GM21526 (cell line): ENCODE measurements around the gene CYSRT1.
A peak's percentile ranks its signal among the peaks of the same experiment; 100 is the strongest.

ENCODE experiments used
- ATAC-seq: cut with Tn5 transposase; IDR thresholded peaks from one replicate; pipeline ENCODE4 v1.9.1; 2021; ENCODE audit warnings: moderate library complexity; ENCODE audit not compliant: unreplicated experiment, low FRiP score

The CYSRT1 gene

GRCh38 chr9:137224830-137225694, at the start of gene CYSRT1:
TSS of gene CYSRT1 (plus strand) at chr9:137225174. CDS start at chr9:137225622, 448 bp downstream.
- no peak for ATAC-seq

GRCh38 chr9:137175345-137175961, 49.5 kb upstream of the CYSRT1 start:
- ATAC-seq, result no peak

GRCh38 chr9:137176302-137177182, 48.4 kb upstream of the CYSRT1 start:
- no peak for ATAC-seq

- ATAC-seq, result no peak
These were observed 46.6 kb upstream of the CYSRT1 start for GRCh38 chr9:137178201-137178938.

- ATAC-seq, result no peak
These were observed 45.9 kb upstream of the CYSRT1 start for GRCh38 chr9:137178939-137179630.

- no peak for ATAC-seq
These were observed 45.2 kb upstream of the CYSRT1 start for GRCh38 chr9:137179761-137180160.

- no peak for ATAC-seq
These were observed 44.5 kb upstream of the CYSRT1 start for GRCh38 chr9:137180491-137180890.

- no peak for ATAC-seq
These were observed 43.3 kb upstream of the CYSRT1 start for GRCh38 chr9:137181680-137182079.

GRCh38 chr9:137182836-137183235, 42.1 kb upstream of the CYSRT1 start:
- ATAC-seq, result no peak

- ATAC-seq, result no peak
These were observed 40.9 kb upstream of the CYSRT1 start for GRCh38 chr9:137183980-137184595.

- no peak for ATAC-seq
These were observed 39.9 kb upstream of the CYSRT1 start for GRCh38 chr9:137184881-137185660.

- ATAC-seq, result no peak
These were observed 39.1 kb upstream of the CYSRT1 start for GRCh38 chr9:137185921-137186320.

GRCh38 chr9:137186385-137186784, 38.6 kb upstream of the CYSRT1 start:
- no peak for ATAC-seq

- ATAC-seq, result no peak
These were observed 37.6 kb upstream of the CYSRT1 start for GRCh38 chr9:137187386-137187785.

- no peak for ATAC-seq
These were observed 36.9 kb upstream of the CYSRT1 start for GRCh38 chr9:137188086-137188489.

- peak; percentile 63 for ATAC-seq
These were observed 36.3 kb upstream of the CYSRT1 start, which contains the start of the genes ANAPC2 and SSNA1 for GRCh38 chr9:137188490-137189296. TSS of gene ANAPC2 (minus strand) at chr9:137188560. CDS start at chr9:137188532, 28 bp downstream. TSS of gene SSNA1 (plus strand) at chr9:137188676. CDS start at chr9:137188727, 51 bp downstream.
